HCT116 (cell line): ENCODE measurements around the gene FLNA. TPM values are rescaled to one million over a fixed set of nuclear protein-coding genes. Genes with fewer than 3 reads are reported as not detected.

ENCODE experiments used
- ATAC-seq: fragments of 200-7000 bp; cut with Tn5 transposase; 2 replicates; pipeline ENCODE4 v1.9.1; 2020; ENCODE audit warnings: mild to moderate bottlenecking, moderate library complexity
- BruUV-seq: library from RNA; stranded (reverse); fragments of 400-500 nt; replicated peaks from 2 replicates; lab custom pipeline; 2021; lab: Mats Ljungman, UMichigan
- CTCF ChIA-PET: fragments of 300-600 bp; sonication (Branson Sonifier 250); formaldehyde crosslinking; loops from one replicate; lab custom pipeline; 2021; ENCODE audit warnings: antibody characterized with exemption; lab: Charles Lee
- POLR2A ChIA-PET: fragments of 300-600, 350-600 bp; sonication (Branson Sonifier 250); formaldehyde crosslinking; loops from one replicate; lab custom pipeline; 2021; ENCODE audit warnings: antibody characterized with exemption; lab: Charles Lee
- RAD21 ChIA-PET, 2 experiments: fragments of 300-600 bp; sonication (Branson Sonifier 250); formaldehyde crosslinking; loops; one replicate each; lab custom pipeline; 2023; ENCODE audit warnings: low total read pairs in 2 of 2; ENCODE audit not compliant: uncharacterized antibody in 2 of 2, unreplicated experiment in 2 of 2, low non-redundant PET in 1 of 2; lab: Charles Lee
- DNase-seq: peaks from one replicate; pipeline ENCODE4 v3.0.0-alpha.2; 2010; ENCODE audit warnings: low read depth, low spot score
- H2AFZ ChIP-seq: fragments of 200-600 bp; shearing (Covaris generic), sonication (generic); 2 replicates; pipeline ENCODE4 v1.6.1; 2017; ENCODE audit warnings: low read depth, mixed run types, mixed read lengths, antibody characterized with exemption, low read length; ENCODE audit not compliant: poor library complexity, severe bottlenecking
- H3K27ac ChIP-seq: 2 replicates; pipeline ENCODE4 v1.5.1; 2012; ENCODE audit warnings: low read depth, low read length
- H3K27me3 ChIP-seq: fragments of 200-600 bp; sonication (generic); 2 replicates; pipeline ENCODE4 v1.6.1; 2016; ENCODE audit warnings: mixed run types, low read length, mixed read lengths; ENCODE audit not compliant: insufficient read depth
- H3K36me3 ChIP-seq, 2 experiments: fragments of 200-500 bp in 1 of 2; fragments of 200-600 bp in 1 of 2; sonication (Bioruptor generic) in 1 of 2; sonication (generic) in 1 of 2; 2 replicates each; pipeline versions ENCODE4 v1.5.1 to v1.6.1; 2014 to 2016; ENCODE audit warnings: low read length in 2 of 2, inconsistent platforms in 1 of 2, mixed read lengths in 1 of 2, mixed run types in 1 of 2; ENCODE audit not compliant: insufficient read depth in 2 of 2, control insufficient read depth in 1 of 2
- H3K4me1 ChIP-seq, 2 experiments: fragments of 200-600 bp in 1 of 2; sonication (generic) in 1 of 2; 2 replicates each; pipeline versions ENCODE4 v1.5.1 to v1.6.1; 2012 to 2017; ENCODE audit warnings: low read length in 2 of 2, inconsistent platforms in 1 of 2, mild to moderate bottlenecking in 1 of 2, mixed read lengths in 1 of 2, mixed run types in 1 of 2, moderate library complexity in 1 of 2; ENCODE audit not compliant: insufficient read depth in 2 of 2, control insufficient read depth in 1 of 2
- H3K4me2 ChIP-seq: fragments of 200-600 bp; sonication (generic); 2 replicates; pipeline ENCODE4 v1.6.1; 2017; ENCODE audit warnings: mixed run types, low read length, mixed read lengths
- H3K4me3 ChIP-seq, 2 experiments: fragments of 200-600 bp in 1 of 2; sonication (generic) in 1 of 2; replicated peaks in 1 of 2; 2 replicates each; pipeline ENCODE4 v1.5.1; 2011 to 2016; ENCODE audit warnings: low read length in 2 of 2, control low read depth in 1 of 2, low read depth in 1 of 2, mild to moderate bottlenecking in 1 of 2, mixed read lengths in 1 of 2, mixed run types in 1 of 2
- H3K79me2 ChIP-seq: fragments of 200-600 bp; sonication (generic); 2 replicates; pipeline ENCODE4 v1.6.1; 2017; ENCODE audit warnings: mild to moderate bottlenecking, mixed run types, low read length, moderate library complexity, mixed read lengths; ENCODE audit not compliant: insufficient read depth
- H3K9ac ChIP-seq: fragments of 200-600 bp; sonication (generic); 2 replicates; pipeline ENCODE4 v1.6.1; 2016; ENCODE audit warnings: low read length, mixed read lengths
- H3K9me2 ChIP-seq: fragments of 200-600 bp; sonication (generic), shearing (Covaris generic); 2 replicates; pipeline ENCODE4 v1.6.1; 2017; ENCODE audit warnings: mixed run types, mild to moderate bottlenecking, moderate library complexity; ENCODE audit not compliant: insufficient read depth
- H3K9me3 ChIP-seq, 2 experiments: fragments of 200-500 bp in 1 of 2; fragments of 200-600 bp in 1 of 2; sonication (Bioruptor generic) in 1 of 2; sonication (generic) in 1 of 2; 2 replicates each; pipeline ENCODE4 v1.6.1; 2014 to 2017; ENCODE audit warnings: low read length in 2 of 2, mixed read lengths in 2 of 2, inconsistent platforms in 1 of 2, low read depth in 1 of 2, mild to moderate bottlenecking in 1 of 2, mixed run types in 1 of 2, moderate library complexity in 1 of 2; ENCODE audit not compliant: control insufficient read depth in 1 of 2, insufficient read depth in 1 of 2
- H4K20me1 ChIP-seq: fragments of 200-600 bp; sonication (generic), shearing (Covaris generic); 2 replicates; pipeline ENCODE4 v1.6.1; 2017; ENCODE audit warnings: mixed run types, mild to moderate bottlenecking, moderate library complexity; ENCODE audit not compliant: insufficient read depth
- CBX3 ChIP-seq: IDR thresholded peaks from 2 replicates; pipeline ENCODE4 v1.6.1; 2012; ENCODE audit warnings: low read depth
- CEBPB ChIP-seq: IDR thresholded peaks from 2 replicates; pipeline ENCODE4 v1.6.1; 2012; ENCODE audit warnings: low read depth
- POLR2A ChIP-seq: IDR thresholded peaks from 2 replicates; pipeline ENCODE4 v1.7.0; 2011; ENCODE audit warnings: borderline replicate concordance; ENCODE audit not compliant: insufficient read depth, insufficient read length; ENCODE audit errors: extremely low read depth
- POLR2AphosphoS5 ChIP-seq: IDR thresholded peaks from 2 replicates; pipeline ENCODE4 v1.6.1; 2011; ENCODE audit warnings: mild to moderate bottlenecking, low read depth, low read length, moderate library complexity
- RAD21 ChIP-seq: IDR thresholded peaks from 2 replicates; pipeline ENCODE4 v1.6.1; 2012; ENCODE audit warnings: low read depth, mild to moderate bottlenecking
- SIN3A ChIP-seq: IDR thresholded peaks from 2 replicates; pipeline ENCODE4 v1.6.1; 2012; ENCODE audit warnings: low read depth
- SP1 ChIP-seq: IDR thresholded peaks from 2 replicates; pipeline ENCODE4 v1.6.1; 2012; ENCODE audit warnings: low read depth
- SRF ChIP-seq: IDR thresholded peaks from 2 replicates; pipeline ENCODE4 v1.6.1; 2012; ENCODE audit warnings: low read depth
- TCF7L2 ChIP-seq: IDR thresholded peaks from 2 replicates; pipeline ENCODE4 v1.7.0; 2011; ENCODE audit warnings: borderline replicate concordance, inconsistent platforms; ENCODE audit not compliant: insufficient read depth, insufficient read length; ENCODE audit errors: extremely low read depth
- YY1 ChIP-seq: IDR thresholded peaks from 2 replicates; pipeline ENCODE4 v1.6.1; 2011; ENCODE audit warnings: low read length, low read depth, moderate library complexity, mild to moderate bottlenecking; ENCODE audit not compliant: insufficient replicate concordance; ENCODE audit errors: extremely low read depth
- ZFX ChIP-seq: fragments of 450-650 bp; IDR thresholded peaks from 2 replicates; pipeline ENCODE4 v1.6.1; 2017
- ZNF274 ChIP-seq: fragments of 200-500 bp; sonication (Bioruptor generic); IDR thresholded peaks from 2 replicates; pipeline ENCODE4 v1.6.1; 2014; ENCODE audit warnings: mild to moderate bottlenecking, low read depth, low read length, inconsistent platforms
- intact Hi-C: fragments of 100-400 bp; cut with micrococcal nuclease; formaldehyde crosslinking; loops from 2 replicates; pipeline ENCODE4 v1.10.0; 2022
- total RNA-seq: library from RNA; stranded (reverse); gene quantifications from one replicate; pipeline ENCODE4 v1.2.1, GENCODE V29; 2021; ENCODE audit not compliant: unreplicated experiment
- TF ChIP-seq, protein P1 (sequence below): IDR thresholded peaks from 2 replicates; pipeline ENCODE4 v1.6.1; 2011; ENCODE audit warnings: mild to moderate bottlenecking, low read length, moderate library complexity; ENCODE audit not compliant: insufficient replicate concordance; ENCODE audit errors: extremely low read depth
- TF ChIP-seq, protein P2 (sequence below): IDR thresholded peaks from 2 replicates; pipeline ENCODE4 v1.6.1; 2012; ENCODE audit warnings: low read depth
- TF ChIP-seq, protein P3 (sequence below), 3 experiments: fragments of 200-600 bp in 1 of 3; sonication (generic) in 1 of 3; IDR thresholded peaks in 2 of 3; conservative IDR thresholded peaks in 1 of 3; 2 replicates each; pipeline ENCODE4 v1.5.1; 2012 to 2017; ENCODE audit warnings: low read depth in 2 of 3, low read length in 2 of 3, antibody characterized with exemption in 1 of 3, borderline replicate concordance in 1 of 3, control low read depth in 1 of 3, mild to moderate bottlenecking in 1 of 3, mixed read lengths in 1 of 3, mixed run types in 1 of 3, moderate library complexity in 1 of 3; ENCODE audit not compliant: insufficient read depth in 1 of 3

Gene FLNA
- total RNA-seq, 1 experiment from 2014 or later = 546 TPM

DNA sequence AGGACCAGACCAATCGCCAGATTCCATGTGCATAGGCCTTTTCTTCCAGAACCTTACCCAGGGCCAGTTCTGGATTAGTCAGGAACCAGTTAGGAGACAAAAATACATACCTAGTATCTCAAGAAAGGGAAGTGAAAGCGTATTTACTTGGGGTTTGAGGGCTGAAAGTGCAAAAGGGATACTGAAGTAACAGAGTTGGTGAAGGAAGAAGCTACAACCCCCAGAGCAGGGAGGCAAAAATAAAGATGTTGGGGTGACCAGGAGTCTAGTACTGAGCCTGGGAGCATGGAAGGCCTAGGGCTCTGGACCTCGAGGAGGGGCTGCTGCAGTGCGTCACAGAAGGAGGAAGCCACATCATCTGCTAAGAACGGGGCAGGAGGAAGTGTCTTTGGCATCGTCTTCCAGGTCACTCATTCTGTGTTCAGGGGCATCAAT lies 40.6 kb downstream of the FLNA start:
- TF ChIP-seq, protein P1, sequence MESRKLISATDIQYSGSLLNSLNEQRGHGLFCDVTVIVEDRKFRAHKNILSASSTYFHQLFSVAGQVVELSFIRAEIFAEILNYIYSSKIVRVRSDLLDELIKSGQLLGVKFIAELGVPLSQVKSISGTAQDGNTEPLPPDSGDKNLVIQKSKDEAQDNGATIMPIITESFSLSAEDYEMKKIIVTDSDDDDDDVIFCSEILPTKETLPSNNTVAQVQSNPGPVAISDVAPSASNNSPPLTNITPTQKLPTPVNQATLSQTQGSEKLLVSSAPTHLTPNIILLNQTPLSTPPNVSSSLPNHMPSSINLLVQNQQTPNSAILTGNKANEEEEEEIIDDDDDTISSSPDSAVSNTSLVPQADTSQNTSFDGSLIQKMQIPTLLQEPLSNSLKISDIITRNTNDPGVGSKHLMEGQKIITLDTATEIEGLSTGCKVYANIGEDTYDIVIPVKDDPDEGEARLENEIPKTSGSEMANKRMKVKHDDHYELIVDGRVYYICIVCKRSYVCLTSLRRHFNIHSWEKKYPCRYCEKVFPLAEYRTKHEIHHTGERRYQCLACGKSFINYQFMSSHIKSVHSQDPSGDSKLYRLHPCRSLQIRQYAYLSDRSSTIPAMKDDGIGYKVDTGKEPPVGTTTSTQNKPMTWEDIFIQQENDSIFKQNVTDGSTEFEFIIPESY = no peak
- TF ChIP-seq SP1 (no peak), CEBPB (no peak), POLR2AphosphoS5 (no peak), ZFX (no peak), SIN3A (no peak), CBX3 (no peak), SRF (no peak), YY1 (no peak), POLR2A (no peak), RAD21 (no peak), TCF7L2 (no peak), ZNF274 (no peak)
- TF ChIP-seq, protein P2, sequence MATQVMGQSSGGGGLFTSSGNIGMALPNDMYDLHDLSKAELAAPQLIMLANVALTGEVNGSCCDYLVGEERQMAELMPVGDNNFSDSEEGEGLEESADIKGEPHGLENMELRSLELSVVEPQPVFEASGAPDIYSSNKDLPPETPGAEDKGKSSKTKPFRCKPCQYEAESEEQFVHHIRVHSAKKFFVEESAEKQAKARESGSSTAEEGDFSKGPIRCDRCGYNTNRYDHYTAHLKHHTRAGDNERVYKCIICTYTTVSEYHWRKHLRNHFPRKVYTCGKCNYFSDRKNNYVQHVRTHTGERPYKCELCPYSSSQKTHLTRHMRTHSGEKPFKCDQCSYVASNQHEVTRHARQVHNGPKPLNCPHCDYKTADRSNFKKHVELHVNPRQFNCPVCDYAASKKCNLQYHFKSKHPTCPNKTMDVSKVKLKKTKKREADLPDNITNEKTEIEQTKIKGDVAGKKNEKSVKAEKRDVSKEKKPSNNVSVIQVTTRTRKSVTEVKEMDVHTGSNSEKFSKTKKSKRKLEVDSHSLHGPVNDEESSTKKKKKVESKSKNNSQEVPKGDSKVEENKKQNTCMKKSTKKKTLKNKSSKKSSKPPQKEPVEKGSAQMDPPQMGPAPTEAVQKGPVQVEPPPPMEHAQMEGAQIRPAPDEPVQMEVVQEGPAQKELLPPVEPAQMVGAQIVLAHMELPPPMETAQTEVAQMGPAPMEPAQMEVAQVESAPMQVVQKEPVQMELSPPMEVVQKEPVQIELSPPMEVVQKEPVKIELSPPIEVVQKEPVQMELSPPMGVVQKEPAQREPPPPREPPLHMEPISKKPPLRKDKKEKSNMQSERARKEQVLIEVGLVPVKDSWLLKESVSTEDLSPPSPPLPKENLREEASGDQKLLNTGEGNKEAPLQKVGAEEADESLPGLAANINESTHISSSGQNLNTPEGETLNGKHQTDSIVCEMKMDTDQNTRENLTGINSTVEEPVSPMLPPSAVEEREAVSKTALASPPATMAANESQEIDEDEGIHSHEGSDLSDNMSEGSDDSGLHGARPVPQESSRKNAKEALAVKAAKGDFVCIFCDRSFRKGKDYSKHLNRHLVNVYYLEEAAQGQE = no peak
- TF ChIP-seq, protein P3, sequence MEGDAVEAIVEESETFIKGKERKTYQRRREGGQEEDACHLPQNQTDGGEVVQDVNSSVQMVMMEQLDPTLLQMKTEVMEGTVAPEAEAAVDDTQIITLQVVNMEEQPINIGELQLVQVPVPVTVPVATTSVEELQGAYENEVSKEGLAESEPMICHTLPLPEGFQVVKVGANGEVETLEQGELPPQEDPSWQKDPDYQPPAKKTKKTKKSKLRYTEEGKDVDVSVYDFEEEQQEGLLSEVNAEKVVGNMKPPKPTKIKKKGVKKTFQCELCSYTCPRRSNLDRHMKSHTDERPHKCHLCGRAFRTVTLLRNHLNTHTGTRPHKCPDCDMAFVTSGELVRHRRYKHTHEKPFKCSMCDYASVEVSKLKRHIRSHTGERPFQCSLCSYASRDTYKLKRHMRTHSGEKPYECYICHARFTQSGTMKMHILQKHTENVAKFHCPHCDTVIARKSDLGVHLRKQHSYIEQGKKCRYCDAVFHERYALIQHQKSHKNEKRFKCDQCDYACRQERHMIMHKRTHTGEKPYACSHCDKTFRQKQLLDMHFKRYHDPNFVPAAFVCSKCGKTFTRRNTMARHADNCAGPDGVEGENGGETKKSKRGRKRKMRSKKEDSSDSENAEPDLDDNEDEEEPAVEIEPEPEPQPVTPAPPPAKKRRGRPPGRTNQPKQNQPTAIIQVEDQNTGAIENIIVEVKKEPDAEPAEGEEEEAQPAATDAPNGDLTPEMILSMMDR (IDR thresholded peaks at IDR 0.05 in 2 of 3, conservative IDR thresholded peaks at IDR 0.05 in 1 of 3; ENCODE audit: borderline replicate concordance in 1 of 3, insufficient read depth in 1 of 3, low read depth in 2 of 3, low read length in 2 of 3) = no peak

More for the DNA sequence above, 40.6 kb downstream of the FLNA start:
- Histone ChIP-seq H3K4me1 (no peaks in the 10 kb centered on the region), H3K9me2 (no peaks in the 10 kb centered on the region), H2AFZ (no peak overlapping the region), H3K79me2 (no peaks in the 10 kb centered on the region), H3K36me3 (no peaks in the 10 kb centered on the region), H4K20me1 (no peaks in the 10 kb centered on the region), H3K27ac (no peak overlapping the region), H3K9ac (no peak overlapping the region), H3K27me3 (no peaks in the 10 kb centered on the region), H3K4me2 (no peak overlapping the region), H3K4me3 (no peak overlapping the region), H3K9me3 (no peaks in the 10 kb centered on the region)
- POLR2A ChIA-PET = no interaction called here
- intact Hi-C loops = no loop called here
- CTCF ChIA-PET = no interaction called here
- no TSS peak for BruUV-seq
- DNase-seq = no peak
- RAD21 ChIA-PET = no interaction called here
- no peak for ATAC-seq
